Endothelial cell of umbilical vein (primary cell): Measurements from ENCODE around the gene MBTD1. TPM values are rescaled to one million over a fixed set of nuclear protein-coding genes. Genes with fewer than 3 reads are reported as not detected.

ENCODE experiments used
- BruUV-seq: library from RNA; stranded (reverse); fragments of 400-500 nt; replicated peaks from 2 replicates; lab custom pipeline; 2021; lab: Mats Ljungman, UMichigan
- CTCF ChIA-PET: fragments of 300-600, 350-600 bp; sonication (Branson Sonifier 250); formaldehyde crosslinking; loops from one replicate; lab custom pipeline; 2021; ENCODE audit warnings: antibody characterized with exemption, inconsistent platforms; lab: Charles Lee
- POLR2A ChIA-PET: fragments of 300-600, 350-600 bp; sonication (Branson Sonifier 250); formaldehyde crosslinking; loops from one replicate; lab custom pipeline; 2021; ENCODE audit warnings: antibody characterized with exemption, inconsistent platforms; lab: Charles Lee
- DNase-seq: peaks from one replicate; pipeline ENCODE4 v3.0.0-alpha.2; 2011; ENCODE audit warnings: low read depth, low spot score
- FAIRE-seq: peaks from 2 replicates; lab custom pipeline; 2011; peaks lifted over from hg19 to GRCh38; lab: Jason Lieb, UNC
- H2AFZ ChIP-seq: 2 replicates; pipeline ENCODE4 v1.6.0; 2012; ENCODE audit warnings: low read depth, low read length, control low read depth, inconsistent platforms
- H3K27ac ChIP-seq: 2 replicates; pipeline ENCODE4 v1.5.1; 2011; ENCODE audit warnings: low read depth, mild to moderate bottlenecking, control low read depth, low read length, moderate library complexity; ENCODE audit not compliant: insufficient read depth
- H3K27me3 ChIP-seq, 2 experiments: 2 replicates each; pipeline versions ENCODE4 v1.6.0 to v1.6.1; 2011; ENCODE audit warnings: low read length in 2 of 2, mixed read lengths in 1 of 2; ENCODE audit not compliant: control insufficient read depth in 2 of 2, insufficient read depth in 2 of 2
- H3K36me3 ChIP-seq, 2 experiments: 2 replicates in 1 of 2; 3 replicates in 1 of 2; pipeline ENCODE4 v1.5.1; 2011; ENCODE audit warnings: low read length in 2 of 2, mild to moderate bottlenecking in 1 of 2, moderate library complexity in 1 of 2; ENCODE audit not compliant: control insufficient read depth in 2 of 2, insufficient read depth in 2 of 2; ENCODE audit errors: extremely low read depth in 1 of 2
- H3K4me1 ChIP-seq: 3 replicates; pipeline ENCODE4 v1.5.1; 2011; ENCODE audit warnings: mild to moderate bottlenecking, low read length; ENCODE audit not compliant: control insufficient read depth, insufficient read depth; ENCODE audit errors: extremely low read depth
- H3K4me2 ChIP-seq: 2 replicates; pipeline ENCODE4 v1.6.1; 2011; ENCODE audit warnings: low read length, control low read depth, mixed read lengths; ENCODE audit not compliant: insufficient read depth
- H3K4me3 ChIP-seq, 3 experiments: fragments of 200-600 bp in 1 of 3; sonication (generic), shearing (Covaris generic) in 1 of 3; replicated peaks in 1 of 3; 2 replicates each; pipeline ENCODE4 v1.5.1; 2011 to 2016; ENCODE audit warnings: control low read depth in 3 of 3, low read length in 3 of 3, mild to moderate bottlenecking in 2 of 3, inconsistent platforms in 1 of 3, low read depth in 1 of 3, moderate library complexity in 1 of 3; ENCODE audit not compliant: insufficient read depth in 1 of 3
- H3K79me2 ChIP-seq: 2 replicates; pipeline ENCODE4 v1.6.0; 2012; ENCODE audit warnings: low read length, inconsistent platforms; ENCODE audit not compliant: control insufficient read depth, insufficient read depth
- H3K9ac ChIP-seq: replicated peaks from 2 replicates; pipeline ENCODE3; 2011; ENCODE audit warnings: low read length, control low read depth; ENCODE audit not compliant: insufficient read depth; ENCODE audit errors: extremely low read depth
- H3K9me1 ChIP-seq: replicated peaks from 3 replicates; pipeline ENCODE4 v1.6.0; 2011; ENCODE audit warnings: mild to moderate bottlenecking, low read length; ENCODE audit not compliant: control insufficient read depth, insufficient read depth; ENCODE audit errors: extremely low read depth
- H3K9me3 ChIP-seq: replicated peaks from 2 replicates; pipeline ENCODE4 v1.5.1; 2012; ENCODE audit warnings: low read length, inconsistent platforms; ENCODE audit not compliant: control insufficient read depth, insufficient read depth
- H4K20me1 ChIP-seq: replicated peaks from 2 replicates; pipeline ENCODE3; 2011; ENCODE audit warnings: mild to moderate bottlenecking, low read length; ENCODE audit not compliant: control insufficient read depth, insufficient read depth; ENCODE audit errors: extremely low read depth
- CTCF ChIP-seq, 2 donors: IDR thresholded peaks; 1 replicate in 1 of 2; 2 replicates in 1 of 2; pipeline ENCODE4 v1.5.1; 2011; ENCODE audit warnings: low read length in 2 of 2, mild to moderate bottlenecking in 2 of 2, moderate library complexity in 2 of 2, control low read depth in 1 of 2, inconsistent platforms in 1 of 2, low read depth in 1 of 2; ENCODE audit not compliant: insufficient read depth in 1 of 2; ENCODE audit errors: extremely low read depth in 1 of 2
- EZH2 ChIP-seq: IDR thresholded peaks from 2 replicates; pipeline ENCODE4 v1.6.1; 2012; ENCODE audit warnings: borderline replicate concordance, low read depth, mild to moderate bottlenecking, moderate library complexity, low read length, inconsistent platforms; ENCODE audit not compliant: severe bottlenecking
- FOS ChIP-seq: IDR thresholded peaks from 2 replicates; pipeline ENCODE4 v1.6.1; 2011; ENCODE audit warnings: mild to moderate bottlenecking, low read length, moderate library complexity, borderline replicate concordance; ENCODE audit not compliant: insufficient read depth
- GATA2 ChIP-seq: IDR thresholded peaks from 2 replicates; pipeline ENCODE4 v1.7.0; 2011; ENCODE audit warnings: low read depth, mild to moderate bottlenecking, moderate library complexity, mixed read lengths, low read length; ENCODE audit not compliant: insufficient read length, insufficient read depth
- JUN ChIP-seq: IDR thresholded peaks from 2 replicates; pipeline ENCODE4 v1.6.1; 2011; ENCODE audit warnings: borderline replicate concordance, low read depth; ENCODE audit not compliant: insufficient read length, insufficient read depth
- MAX ChIP-seq: IDR thresholded peaks from 2 replicates; pipeline ENCODE4 v1.6.1; 2011; ENCODE audit not compliant: insufficient read depth, insufficient read length
- MYC ChIP-seq: IDR thresholded peaks from one replicate; pipeline ENCODE4 v1.6.1; 2011; ENCODE audit warnings: mild to moderate bottlenecking, low read depth, low read length
- POLR2A ChIP-seq: IDR thresholded peaks from 2 replicates; pipeline ENCODE4 v1.6.1; 2012; ENCODE audit warnings: low read depth, mild to moderate bottlenecking, control low read depth, low read length
- POLR2AphosphoS5 ChIP-seq: IDR thresholded peaks from 2 replicates; pipeline ENCODE4 v1.6.1; 2012; ENCODE audit warnings: low read depth, mild to moderate bottlenecking, control low read depth, low read length, moderate library complexity; ENCODE audit not compliant: insufficient read depth
- dilution Hi-C: fragments of 300-500 bp; cut with MboI; formaldehyde crosslinking; loops from one replicate; pipeline ENCODE4 v1.15.0; 2019; ENCODE audit warnings: low sequenced_read_pairs; ENCODE audit not compliant: extremely low pct_ligation_motif_present
- intact Hi-C: fragments of 100-400 bp; cut with micrococcal nuclease; formaldehyde crosslinking; loops from one replicate; pipeline ENCODE4 v1.10.0; 2022
- polyA plus RNA-seq, 4 experiments: library from polyadenylated mRNA; depleted of rRNA in 3 of 4; stranded (reverse) in 3 of 4; unstranded in 1 of 4; fragments of >200 nt; gene quantifications; 2 replicates each; pipeline versions ENCODE4 v1.2.1 to v1.2.3, GENCODE V29; 2011 to 2012; ENCODE audit warnings: missing spikeins in 1 of 4
- total RNA-seq: library from RNA; stranded (reverse); gene quantifications from 2 replicates; pipeline ENCODE4 v1.2.3, GENCODE V29; 2021

The MBTD1 gene
- total and polyA plus RNA-seq, 2 donors (not counting 3 experiments of a cell fraction or from before 2014, with no cell fraction given): 4.8 to 14.0 TPM

GRCh38 chr17:51251010-51251409, 8.8 kb downstream of the MBTD1 start:
- dilution Hi-C loops (no loop called here), intact Hi-C loops (no loop called here)
- H3K27me3 ChIP-seq: no peaks in the 10 kb centered on the region
- no peaks in the 10 kb centered on the region for H4K20me1 ChIP-seq
- peak overlapping the region; percentile 17 for H3K27ac ChIP-seq
- no peak overlapping the region for H2AFZ ChIP-seq
- no peak overlapping the region for H3K9ac ChIP-seq
- H3K9me3 ChIP-seq: no peaks in the 10 kb centered on the region
- ChIA-PET CTCF (interaction anchor here (0.8 kb wide), 1 partner anchor 11 kb away, joined by 3 read pairs; no protein-coding TSS in a partner anchor), POLR2A (no interaction called here)
- H3K4me1 ChIP-seq: peaks cover 15% of the 10 kb centered on the region
- TF ChIP-seq JUN: peak; percentile 20
- peak; percentile 51 for TF ChIP-seq FOS
- peak; percentile 43 for TF ChIP-seq GATA2
- TF ChIP-seq EZH2: no peak
- no peak for TF ChIP-seq MAX
- no peaks in the 10 kb centered on the region for H3K36me3 ChIP-seq
- peak; percentile 35 for FAIRE-seq
- H3K79me2 ChIP-seq: peaks cover 28% of the 10 kb centered on the region
- BruUV-seq: no TSS peak
- no peaks in the 10 kb centered on the region for H3K9me1 ChIP-seq
- peak; percentile 39 for DNase-seq
- peak overlapping the region; percentile 20 for H3K4me2 ChIP-seq
- no peak overlapping the region for H3K4me3 ChIP-seq

GRCh38 chr17:51250314-51250840, 9.5 kb downstream of the MBTD1 start:
- dilution Hi-C loops (no loop called here), intact Hi-C loops (no loop called here)
- no peak for DNase-seq
- H3K27me3 ChIP-seq: no peaks in the 10 kb centered on the region
- peaks cover 22% of the 10 kb centered on the region for H3K79me2 ChIP-seq
- no peak overlapping the region for H3K4me2 ChIP-seq
- no peak overlapping the region for H2AFZ ChIP-seq
- peaks cover 15% of the 10 kb centered on the region for H3K4me1 ChIP-seq
- no TSS peak for BruUV-seq
- no peak overlapping the region for H3K4me3 ChIP-seq
- no peaks in the 10 kb centered on the region for H3K36me3 ChIP-seq
- H3K9ac ChIP-seq: no peak overlapping the region
- no peak for FAIRE-seq
- POLR2A ChIA-PET: no interaction called here
- no peak overlapping the region for H3K27ac ChIP-seq
- no peaks in the 10 kb centered on the region for H3K9me3 ChIP-seq
- H3K9me1 ChIP-seq: no peaks in the 10 kb centered on the region
- TF ChIP-seq POLR2A (no peak), EZH2 (no peak), MYC (no peak), CTCF (IDR thresholded peaks at IDR 0.05; ENCODE audit: extremely low read depth in 1 of 2, insufficient read depth in 1 of 2, low read depth in 1 of 2, low read length in 2 of 2) (no peak), GATA2 (no peak), JUN (no peak), MAX (no peak), FOS (no peak), POLR2AphosphoS5 (no peak)
- no peaks in the 10 kb centered on the region for H4K20me1 ChIP-seq
- CTCF ChIA-PET: no interaction called here
